ENCODE data around the gene TSC22D1. TPM values are rescaled to one million over a fixed set of nuclear protein-coding genes. Genes with fewer than 3 reads are reported as not detected.

TSC22D1 gene
- total and polyA plus RNA-seq, 12 donors = 28.5 to 113 (median 59.8) TPM

- Histone ChIP-seq H3K36me3 (replicated peaks in 1 of 2) (no peaks in the 10 kb centered on the region), H3K4me3 (no peak overlapping the region), H3K27me3 (no peaks in the 10 kb centered on the region), H3K4me1 (replicated peaks in 1 of 2) (peaks cover 0 to 6% of the 10 kb centered on the region in 2 donors), H3K27ac (no peak overlapping the region), H3K9me3 (replicated peaks in 1 of 3) (no peaks in the 10 kb centered on the region)
- DNase-seq = peak in 5 of 7 donors; percentile 37 to 67 (median 60)
- WGBS, 4 donors = 68 to 79% (median 71%) methylated on average over 15 of the region's 15 CpGs
- intact Hi-C loops (cut with DNase I) = no loop called here
- no peak for TF ChIP-seq POLR2A (IDR thresholded peaks at IDR 0.05)
- TF ChIP-seq CTCF (IDR thresholded peaks at IDR 0.05) = no peak
Measured at GRCh38 chr13:44420376-44421220, 155.5 kb downstream of the TSC22D1 start.

GRCh38 chr13:44417876-44418275, 158.3 kb downstream of the TSC22D1 start:
- H3K27ac ChIP-seq = no peak overlapping the region
- 82 to 84% (median 84%) methylated on average over 5 to 7 of the region's 7 CpGs for WGBS, 4 donors
- intact Hi-C loops (cut with DNase I) = no loop called here
- no peaks in the 10 kb centered on the region for H3K9me3 ChIP-seq (replicated peaks in 1 of 3)
- peak in 1 of 7 donors; percentile 38 for DNase-seq
- peaks cover 0 to 6% of the 10 kb centered on the region in 2 donors for H3K4me1 ChIP-seq (replicated peaks in 1 of 2)
- H3K36me3 ChIP-seq (replicated peaks in 1 of 2) = no peaks in the 10 kb centered on the region
- H3K27me3 ChIP-seq = no peaks in the 10 kb centered on the region
- H3K4me3 ChIP-seq = no peak overlapping the region
- TF ChIP-seq CTCF (IDR thresholded peaks at IDR 0.05) (no peak), POLR2A (IDR thresholded peaks at IDR 0.05) (no peak)

- Histone ChIP-seq H3K4me3 (no peak overlapping the region), H3K27ac (no peak overlapping the region), H3K4me1 (replicated peaks in 1 of 2) (peaks cover 0 to 6% of the 10 kb centered on the region in 2 donors), H3K27me3 (no peaks in the 10 kb centered on the region), H3K36me3 (replicated peaks in 1 of 2) (no peaks in the 10 kb centered on the region), H3K9me3 (replicated peaks in 1 of 3) (no peaks in the 10 kb centered on the region)
- WGBS, 4 donors = 77 to 89% (median 85%) methylated on average over 5 to 8 of the region's 8 CpGs
- no peak for DNase-seq
- TF ChIP-seq CTCF (IDR thresholded peaks at IDR 0.05) = no peak
- TF ChIP-seq POLR2A (IDR thresholded peaks at IDR 0.05) = no peak
- intact Hi-C loops (cut with DNase I) = no loop called here
Measured at GRCh38 chr13:44417446-44417845, 158.7 kb downstream of the TSC22D1 start.

GRCh38 chr13:44416744-44417143, 159.4 kb downstream of the TSC22D1 start:
- peaks cover 0 to 6% of the 10 kb centered on the region in 2 donors for H3K4me1 ChIP-seq (replicated peaks in 1 of 2)
- WGBS, 4 donors = 86 to 93% (median 92%) methylated on average over 6 of the region's 6 CpGs
- intact Hi-C loops (cut with DNase I) = no loop called here
- no peaks in the 10 kb centered on the region for H3K27me3 ChIP-seq
- H3K4me3 ChIP-seq = no peak overlapping the region
- TF ChIP-seq POLR2A (IDR thresholded peaks at IDR 0.05) = no peak
- no peak for TF ChIP-seq CTCF (IDR thresholded peaks at IDR 0.05)
- no peaks in the 10 kb centered on the region for H3K36me3 ChIP-seq (replicated peaks in 1 of 2)
- no peaks in the 10 kb centered on the region for H3K9me3 ChIP-seq (replicated peaks in 1 of 3)
- DNase-seq = no peak
- H3K27ac ChIP-seq = no peak overlapping the region
